B cell (primary cell): Measurements from ENCODE around the gene MTHFR. TPM values are rescaled to one million over a fixed set of nuclear protein-coding genes. Genes with fewer than 3 reads are reported as not detected.

Experiments used
- ATAC-seq: fragments of 200-7000 bp; cut with Tn5 transposase; one replicate; pipeline ENCODE4 v1.10.0; 2021; ENCODE audit warnings: low read depth, mild to moderate bottlenecking, moderate number of reproducible peaks, moderate library complexity
- CTCF ChIA-PET: fragments of 350-600 bp; sonication (Branson Sonifier 250); formaldehyde crosslinking; loops from one replicate; lab custom pipeline; 2021; ENCODE audit warnings: antibody characterized with exemption, inconsistent platforms; lab: Charles Lee
- POLR2A ChIA-PET: fragments of 350-600 bp; sonication (Branson Sonifier 250); formaldehyde crosslinking; loops from one replicate; lab custom pipeline; 2021; ENCODE audit warnings: antibody characterized with exemption; lab: Charles Lee
- DNase-seq: peaks from one replicate; pipeline ENCODE4 v3.0.0; 2013
- H2AFZ ChIP-seq: 2 replicates; pipeline ENCODE4 v1.6.1; 2012; ENCODE audit warnings: mild to moderate bottlenecking, low read depth, low read length; ENCODE audit not compliant: insufficient read depth, poor library complexity, severe bottlenecking
- H3K27ac ChIP-seq, 2 donors: 1 replicate in 1 of 2; 2 replicates in 1 of 2; pipeline ENCODE4 v1.5.1; 2012 to 2013; ENCODE audit warnings: low read length in 2 of 2, mild to moderate bottlenecking in 2 of 2, moderate library complexity in 1 of 2
- H3K27me3 ChIP-seq, 4 experiments: fragments of 200-600 bp in 1 of 4; sonication (generic) in 1 of 4; replicated peaks in 1 of 4; 1 replicate in 2 of 4; 2 replicates in 2 of 4; pipeline versions ENCODE4 v1.6.1 to v1.7.0; 2013 to 2016; ENCODE audit warnings: low read length in 3 of 4, mild to moderate bottlenecking in 2 of 4, mixed read lengths in 1 of 4, moderate library complexity in 1 of 4; ENCODE audit not compliant: insufficient read depth in 4 of 4, control insufficient read depth in 3 of 4; ENCODE audit errors: control extremely low read depth in 1 of 4
- H3K36me3 ChIP-seq, 2 experiments: replicated peaks in 1 of 2; 1 replicate in 1 of 2; 2 replicates in 1 of 2; pipeline versions ENCODE4 v1.6.1 to v1.7.1; 2013; ENCODE audit warnings: low read length in 1 of 2; ENCODE audit not compliant: insufficient read depth in 2 of 2, control insufficient read depth in 1 of 2; ENCODE audit errors: control extremely low read depth in 1 of 2, extremely low read depth in 1 of 2
- H3K4me1 ChIP-seq, 2 donors: fragments of 200-600 bp in 1 of 2; sonication (generic) in 1 of 2; 1 replicate in 1 of 2; 2 replicates in 1 of 2; pipeline versions ENCODE4 v1.5.1 to v1.6.1; 2013 to 2017; ENCODE audit warnings: low read length in 2 of 2; ENCODE audit not compliant: control insufficient read depth in 2 of 2, insufficient read depth in 2 of 2
- H3K4me2 ChIP-seq: replicated peaks from 2 replicates; pipeline ENCODE3; 2012; ENCODE audit warnings: mild to moderate bottlenecking, low read depth, low read length; ENCODE audit not compliant: poor library complexity, severe bottlenecking
- H3K4me3 ChIP-seq, 5 experiments: fragments of 200-600 bp in 1 of 5; sonication (generic) in 1 of 5; 1 replicate in 3 of 5; 2 replicates in 2 of 5; pipeline versions ENCODE4 v1.5.1 to v1.7.0; 2011 to 2016; ENCODE audit warnings: low read length in 4 of 5, mild to moderate bottlenecking in 4 of 5, low read depth in 2 of 5, control low read depth in 1 of 5, moderate library complexity in 1 of 5; ENCODE audit not compliant: insufficient read depth in 1 of 5; ENCODE audit errors: control extremely low read depth in 1 of 5, extremely low read depth in 1 of 5
- H3K79me2 ChIP-seq: fragments of 200-600 bp; sonication (generic); one replicate; pipeline ENCODE4 v1.6.0; 2016; ENCODE audit warnings: low read length; ENCODE audit not compliant: control insufficient read depth, insufficient read depth
- H3K9ac ChIP-seq: fragments of 200-600 bp; sonication (generic); 2 replicates; pipeline ENCODE4 v1.6.1; 2017; ENCODE audit warnings: mild to moderate bottlenecking, low read length, moderate library complexity
- H3K9me3 ChIP-seq, 3 donors: one replicate each; pipeline versions ENCODE4 v1.6.1 to v1.7.1; 2013; ENCODE audit warnings: low read length in 2 of 3; ENCODE audit not compliant: control insufficient read depth in 2 of 3, insufficient read depth in 1 of 3; ENCODE audit errors: control extremely low read depth in 1 of 3
- H4K20me1 ChIP-seq: 2 replicates; pipeline ENCODE4 v1.6.0; 2012; ENCODE audit warnings: mild to moderate bottlenecking, low read length; ENCODE audit not compliant: insufficient read depth, control insufficient read depth, poor library complexity, severe bottlenecking
- H3K27ac Mint-ChIP-seq: one replicate; pipeline ENCODE4 v1.8.0; 2021; ENCODE audit warnings: mixed read lengths
- H3K27me3 Mint-ChIP-seq: one replicate; pipeline ENCODE4 v1.8.0; 2021; ENCODE audit warnings: mixed read lengths
- H3K4me1 Mint-ChIP-seq: one replicate; pipeline ENCODE4 v1.8.0; 2021; ENCODE audit warnings: mixed read lengths
- H3K4me3 Mint-ChIP-seq: one replicate; pipeline ENCODE4 v1.8.0; 2021; ENCODE audit warnings: mixed read lengths
- H3K9me3 Mint-ChIP-seq: one replicate; pipeline ENCODE4 v1.8.0; 2022; ENCODE audit warnings: mixed read lengths; ENCODE audit not compliant: insufficient read depth
- EZH2 ChIP-seq: IDR thresholded peaks from 2 replicates; pipeline ENCODE4 v1.6.1; 2012; ENCODE audit warnings: borderline replicate concordance, low read depth, mild to moderate bottlenecking, moderate library complexity, low read length; ENCODE audit not compliant: insufficient read depth, poor library complexity, severe bottlenecking
- WGBS: methylation state at CpG from one replicate; pipeline ENCODE4 v1.1.5; 2013; ENCODE audit warnings: missing lambda C conversion rate; ENCODE audit not compliant: insufficient coverage; 5-methylcytosine and 5-hydroxymethylcytosine counted together
- intact Hi-C: fragments of 100-400 bp; cut with micrococcal nuclease; formaldehyde crosslinking; loops from one replicate; pipeline ENCODE4 v1.10.0; 2022
- polyA plus RNA-seq: library from polyadenylated mRNA; depleted of rRNA; stranded (reverse); fragments of >200 nt; gene quantifications from 2 replicates; pipeline ENCODE4 v1.2.3, GENCODE V29; 2012
- total RNA-seq, 2 donors: library from RNA; stranded (reverse); fragments of 120-200 nt in 1 of 2; gene quantifications; 1 replicate in 1 of 2; 2 replicates in 1 of 2; pipeline versions ENCODE4 v1.2.3 to v1.2.4, GENCODE V29; 2013 to 2022
- TF ChIP-seq, protein P1 (sequence below): fragments of 200-600 bp; IDR thresholded peaks from one replicate; pipeline ENCODE4 v1.8.0; 2022; ENCODE audit warnings: antibody characterized with exemption, mild to moderate bottlenecking

The MTHFR gene
- total and polyA plus RNA-seq, 2 donors (not counting 1 experiment from before 2014, with no cell fraction given) = 35.8 to 114 TPM

DNA sequence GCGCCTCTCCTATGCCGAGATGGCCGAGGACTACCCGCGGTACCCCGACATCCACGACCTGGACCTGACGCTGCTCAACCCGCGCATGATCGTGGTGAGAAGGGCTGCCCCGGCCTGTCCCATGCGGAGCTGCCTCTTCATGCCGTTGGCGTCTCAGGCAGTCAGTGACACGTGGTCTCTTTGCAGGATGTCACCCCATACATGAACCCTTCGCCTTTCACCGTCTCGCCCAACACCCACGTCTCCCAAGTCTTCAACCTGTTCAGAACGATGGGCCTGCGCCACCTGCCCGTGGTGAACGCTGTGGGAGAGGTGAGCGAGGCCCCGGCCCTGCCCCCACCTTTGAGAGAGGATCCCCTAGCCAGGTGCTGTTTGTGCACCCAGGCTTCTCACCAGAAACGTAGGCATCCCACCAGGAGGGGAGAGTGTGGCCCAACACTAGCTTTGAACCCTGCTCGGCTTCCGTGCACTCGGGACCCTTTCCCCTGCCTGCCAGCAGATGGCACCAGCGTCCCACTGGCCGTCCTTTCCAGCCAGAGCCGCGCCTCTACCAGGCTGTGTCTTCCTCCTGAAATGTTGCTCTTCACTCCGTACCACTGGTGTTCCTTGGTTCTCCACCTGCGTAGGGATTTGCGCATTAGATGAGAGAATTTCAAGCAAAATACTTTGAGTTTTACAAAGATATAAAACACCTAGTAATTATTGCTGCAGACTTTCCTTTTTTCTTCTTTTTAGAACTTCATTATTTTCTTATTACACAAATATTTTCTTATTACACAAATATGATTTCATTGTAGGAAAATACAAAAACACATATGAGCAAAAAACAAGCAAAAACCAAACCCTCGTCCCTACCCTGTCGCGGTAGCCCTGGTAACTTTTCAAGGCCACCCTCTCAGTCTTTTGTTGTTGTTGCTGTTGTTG lies 32.8 kb upstream of the MTHFR start:
- POLR2A ChIA-PET = interaction anchor here (0.7 kb wide), 1 partner anchor 70 kb away, joined by 6 read pairs; no protein-coding TSS in a partner anchor
- H2AFZ ChIP-seq = no peak overlapping the region
- H3K79me2 ChIP-seq = peaks cover 3% of the 10 kb centered on the region
- ATAC-seq (peak; percentile 84), DNase-seq (peak; percentile 74)
- CTCF ChIA-PET = interaction anchor here (0.6 to 5.0 kb wide), 25 partner anchors 10 to 1594 kb away, joined by 3 to 36 read pairs (median 4); partner anchors contain the start of genes CLCN6, MTHFR and NPPA
- Mint-ChIP-seq H3K9me3 (no peaks in the 10 kb centered on the region), H3K27ac (peak overlapping the region; percentile 23), H3K27me3 (no peaks in the 10 kb centered on the region), H3K4me1 (peaks cover 27% of the 10 kb centered on the region), H3K4me3 (no peak overlapping the region)
- H4K20me1 ChIP-seq = peaks cover 27% of the 10 kb centered on the region
- no peak overlapping the region for H3K9ac ChIP-seq
- whole genome bisulfite sequencing = 73% methylated on average over 35 of the region's 40 CpGs
- H3K36me3 ChIP-seq = peaks cover 0 to 85% of the 10 kb centered on the region in 2 experiments
- no peaks in the 10 kb centered on the region for H3K27me3 ChIP-seq
- H3K4me1 ChIP-seq = peaks cover 14 to 22% of the 10 kb centered on the region in 2 donors
- H3K4me2 ChIP-seq = no peak overlapping the region
- intact Hi-C loops = loop anchor here (1.0 kb wide), 2 partner anchors 56 to 69 kb away; no protein-coding TSS in a partner anchor
- no peak for TF ChIP-seq EZH2
- TF ChIP-seq, protein P1, sequence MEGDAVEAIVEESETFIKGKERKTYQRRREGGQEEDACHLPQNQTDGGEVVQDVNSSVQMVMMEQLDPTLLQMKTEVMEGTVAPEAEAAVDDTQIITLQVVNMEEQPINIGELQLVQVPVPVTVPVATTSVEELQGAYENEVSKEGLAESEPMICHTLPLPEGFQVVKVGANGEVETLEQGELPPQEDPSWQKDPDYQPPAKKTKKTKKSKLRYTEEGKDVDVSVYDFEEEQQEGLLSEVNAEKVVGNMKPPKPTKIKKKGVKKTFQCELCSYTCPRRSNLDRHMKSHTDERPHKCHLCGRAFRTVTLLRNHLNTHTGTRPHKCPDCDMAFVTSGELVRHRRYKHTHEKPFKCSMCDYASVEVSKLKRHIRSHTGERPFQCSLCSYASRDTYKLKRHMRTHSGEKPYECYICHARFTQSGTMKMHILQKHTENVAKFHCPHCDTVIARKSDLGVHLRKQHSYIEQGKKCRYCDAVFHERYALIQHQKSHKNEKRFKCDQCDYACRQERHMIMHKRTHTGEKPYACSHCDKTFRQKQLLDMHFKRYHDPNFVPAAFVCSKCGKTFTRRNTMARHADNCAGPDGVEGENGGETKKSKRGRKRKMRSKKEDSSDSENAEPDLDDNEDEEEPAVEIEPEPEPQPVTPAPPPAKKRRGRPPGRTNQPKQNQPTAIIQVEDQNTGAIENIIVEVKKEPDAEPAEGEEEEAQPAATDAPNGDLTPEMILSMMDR = peak; percentile 98
- H3K27ac ChIP-seq = no peak overlapping the region
- no peaks in the 10 kb centered on the region for H3K9me3 ChIP-seq
- H3K4me3 ChIP-seq = no peak overlapping the region
